Trophoblast cell (in vitro differentiated cells and primary cell): Measurements from ENCODE around the gene LRRTM3.

Experiments
- DNase-seq, 2 donors: peaks; one replicate each; pipeline ENCODE4 v3.0.0-alpha.2; 2016
- H2AFZ ChIP-seq: 2 replicates; pipeline ENCODE4 v1.6.1; 2013; ENCODE audit warnings: low read length, moderate library complexity, mild to moderate bottlenecking; ENCODE audit not compliant: insufficient read depth, poor library complexity
- H2AK5ac ChIP-seq: 2 replicates; pipeline ENCODE4 v1.6.1; 2013; ENCODE audit warnings: mild to moderate bottlenecking, low read length
- H2BK120ac ChIP-seq: 2 replicates; pipeline ENCODE4 v1.6.1; 2013; ENCODE audit warnings: low read length, mild to moderate bottlenecking, moderate library complexity; ENCODE audit not compliant: insufficient read depth, poor library complexity
- H2BK12ac ChIP-seq: 2 replicates; pipeline ENCODE4 v1.6.1; 2013; ENCODE audit warnings: mild to moderate bottlenecking, low read length, moderate library complexity
- H2BK5ac ChIP-seq: 2 replicates; pipeline ENCODE4 v1.6.1; 2013; ENCODE audit warnings: low read length, low read depth, moderate library complexity, mild to moderate bottlenecking; ENCODE audit not compliant: poor library complexity
- H3K14ac ChIP-seq: 2 replicates; pipeline ENCODE4 v1.6.1; 2013; ENCODE audit warnings: mild to moderate bottlenecking, low read length
- H3K18ac ChIP-seq: 2 replicates; pipeline ENCODE4 v1.6.1; 2013; ENCODE audit warnings: mild to moderate bottlenecking, low read length
- H3K23ac ChIP-seq: 2 replicates; pipeline ENCODE4 v1.6.1; 2013; ENCODE audit warnings: low read length
- H3K27ac ChIP-seq: 2 replicates; pipeline ENCODE4 v1.5.1; 2013; ENCODE audit warnings: low read depth, mild to moderate bottlenecking, inconsistent platforms, low read length, moderate library complexity
- H3K27me3 ChIP-seq: 2 replicates; pipeline ENCODE4 v1.6.1; 2013; ENCODE audit warnings: inconsistent platforms, mild to moderate bottlenecking, low read length, moderate library complexity; ENCODE audit not compliant: insufficient read depth
- H3K36me3 ChIP-seq, 2 experiments: 1 replicate in 1 of 2; 2 replicates in 1 of 2; pipeline ENCODE4 v1.6.1; 2013; ENCODE audit warnings: low read length in 2 of 2, mild to moderate bottlenecking in 2 of 2, moderate library complexity in 1 of 2; ENCODE audit not compliant: insufficient read depth in 2 of 2, control insufficient read depth in 1 of 2
- H3K4ac ChIP-seq: 2 replicates; pipeline ENCODE4 v1.6.1; 2013; ENCODE audit warnings: low read depth, mild to moderate bottlenecking, low read length, moderate library complexity
- H3K4me1 ChIP-seq, 2 experiments: 1 replicate in 1 of 2; 2 replicates in 1 of 2; pipeline ENCODE4 v1.6.1; 2013; ENCODE audit warnings: low read length in 2 of 2, mild to moderate bottlenecking in 2 of 2, moderate library complexity in 1 of 2; ENCODE audit not compliant: insufficient read depth in 2 of 2, control insufficient read depth in 1 of 2
- H3K4me2 ChIP-seq: 2 replicates; pipeline ENCODE4 v1.6.1; 2013; ENCODE audit warnings: inconsistent platforms, mild to moderate bottlenecking, low read length, moderate library complexity
- H3K4me3 ChIP-seq: 2 replicates; pipeline ENCODE4 v1.5.1; 2013; ENCODE audit warnings: mild to moderate bottlenecking, low read depth, low read length, inconsistent platforms
- H3K79me1 ChIP-seq: one replicate; pipeline ENCODE4 v1.6.1; 2013; ENCODE audit warnings: low read length
- H3K79me2 ChIP-seq: 2 replicates; pipeline ENCODE4 v1.6.1; 2013; ENCODE audit warnings: low read length, mild to moderate bottlenecking; ENCODE audit not compliant: control insufficient read depth, insufficient read depth, poor library complexity
- H3K9ac ChIP-seq: 2 replicates; pipeline ENCODE4 v1.6.1; 2013; ENCODE audit warnings: mild to moderate bottlenecking, low read length
- H3K9me3 ChIP-seq: 2 replicates; pipeline ENCODE4 v1.6.1; 2013; ENCODE audit warnings: low read depth, mild to moderate bottlenecking, control low read depth, inconsistent platforms, low read length; ENCODE audit not compliant: insufficient read depth
- H4K12ac ChIP-seq: 2 replicates; pipeline ENCODE4 v1.6.1; 2013; ENCODE audit warnings: low read depth, mild to moderate bottlenecking, low read length, moderate library complexity
- H4K8ac ChIP-seq: 2 replicates; pipeline ENCODE4 v1.6.1; 2013; ENCODE audit warnings: low read depth, mild to moderate bottlenecking, low read length, moderate library complexity
- H4K91ac ChIP-seq: one replicate; pipeline ENCODE4 v1.6.1; 2013; ENCODE audit warnings: low read depth, mild to moderate bottlenecking, low read length, moderate library complexity
- WGBS: extraction: QIAGEN DNeasy Blood & Tissue Kit; methylation state at CpG from one replicate; pipeline ENCODE4 v1.1.7; 2013; ENCODE audit warnings: missing lambda C conversion rate; ENCODE audit not compliant: insufficient read length, insufficient coverage; ENCODE audit errors: extremely low coverage; 5-methylcytosine and 5-hydroxymethylcytosine counted together

Gene LRRTM3

GRCh38 chr10:67098461-67098860, 172.6 kb downstream of the LRRTM3 start:
- no peaks in the 10 kb centered on the region for H3K79me1 ChIP-seq
- H3K14ac ChIP-seq, result no peak overlapping the region
- no peaks in the 10 kb centered on the region for H3K36me3 ChIP-seq
- no peak overlapping the region for H2BK120ac ChIP-seq
- no peak overlapping the region for H2AK5ac ChIP-seq
- no peaks in the 10 kb centered on the region for H3K9me3 ChIP-seq
- no peak overlapping the region for H4K12ac ChIP-seq
- no peak overlapping the region for H3K18ac ChIP-seq
- H3K79me2 ChIP-seq, result no peaks in the 10 kb centered on the region
- no peaks in the 10 kb centered on the region for H3K4me1 ChIP-seq
- DNase-seq, result no peak
- no peak overlapping the region for H2AFZ ChIP-seq
- no peak overlapping the region for H4K8ac ChIP-seq
- H2BK12ac ChIP-seq, result no peak overlapping the region
- WGBS, result no CpG with 5 or more reads among the region's 2 CpGs
- H3K27me3 ChIP-seq, result no peaks in the 10 kb centered on the region
- H3K23ac ChIP-seq, result no peak overlapping the region
- H3K4ac ChIP-seq, result no peak overlapping the region
- no peak overlapping the region for H2BK5ac ChIP-seq
- no peak overlapping the region for H3K4me2 ChIP-seq
- H4K91ac ChIP-seq, result no peak overlapping the region
- H3K4me3 ChIP-seq, result no peak overlapping the region
- H3K9ac ChIP-seq, result no peak overlapping the region
- H3K27ac ChIP-seq, result no peak overlapping the region

GRCh38 chr10:67100951-67101350, 175.1 kb downstream of the LRRTM3 start:
- no peak for DNase-seq
- no peak overlapping the region for H4K91ac ChIP-seq
- no peak overlapping the region for H3K18ac ChIP-seq
- H2BK5ac ChIP-seq, result no peak overlapping the region
- H2AK5ac ChIP-seq, result no peak overlapping the region
- H3K79me2 ChIP-seq, result no peaks in the 10 kb centered on the region
- H3K27me3 ChIP-seq, result no peaks in the 10 kb centered on the region
- WGBS, result no CpG with 5 or more reads among the region's 3 CpGs
- H3K27ac ChIP-seq, result no peak overlapping the region
- no peaks in the 10 kb centered on the region for H3K4me1 ChIP-seq
- no peak overlapping the region for H2AFZ ChIP-seq
- no peak overlapping the region for H3K14ac ChIP-seq
- no peak overlapping the region for H3K4me2 ChIP-seq
- H3K23ac ChIP-seq, result no peak overlapping the region
- no peak overlapping the region for H3K9ac ChIP-seq
- H3K36me3 ChIP-seq, result no peaks in the 10 kb centered on the region
- no peak overlapping the region for H2BK120ac ChIP-seq
- no peak overlapping the region for H4K8ac ChIP-seq
- H3K79me1 ChIP-seq, result no peaks in the 10 kb centered on the region
- no peak overlapping the region for H4K12ac ChIP-seq
- no peaks in the 10 kb centered on the region for H3K9me3 ChIP-seq
- H2BK12ac ChIP-seq, result no peak overlapping the region
- no peak overlapping the region for H3K4ac ChIP-seq
- H3K4me3 ChIP-seq, result no peak overlapping the region

GRCh38 chr10:67107670-67108069, 181.8 kb downstream of the LRRTM3 start:
- no peak overlapping the region for H3K4ac ChIP-seq
- H3K27ac ChIP-seq, result no peak overlapping the region
- no peaks in the 10 kb centered on the region for H3K79me1 ChIP-seq
- no peak for DNase-seq
- H4K12ac ChIP-seq, result peak overlapping the region; percentile 70
- H4K8ac ChIP-seq, result peak overlapping the region; percentile 73
- no peak overlapping the region for H2BK12ac ChIP-seq
- no peak overlapping the region for H3K4me2 ChIP-seq
- no peak overlapping the region for H2BK5ac ChIP-seq
- no peak overlapping the region for H3K9ac ChIP-seq
- H3K4me1 ChIP-seq, result no peaks in the 10 kb centered on the region
- no peak overlapping the region for H3K23ac ChIP-seq
- H3K18ac ChIP-seq, result no peak overlapping the region
- no peaks in the 10 kb centered on the region for H3K79me2 ChIP-seq
- H4K91ac ChIP-seq, result no peak overlapping the region
- H3K14ac ChIP-seq, result no peak overlapping the region
- no peaks in the 10 kb centered on the region for H3K27me3 ChIP-seq
- no peak overlapping the region for H2AK5ac ChIP-seq
- no CpG with 5 or more reads among the region's 3 CpGs for WGBS
- H3K4me3 ChIP-seq, result no peak overlapping the region
- H3K36me3 ChIP-seq, result no peaks in the 10 kb centered on the region
- H3K9me3 ChIP-seq, result no peaks in the 10 kb centered on the region
- no peak overlapping the region for H2AFZ ChIP-seq
- H2BK120ac ChIP-seq, result no peak overlapping the region

- H4K12ac ChIP-seq, result no peak overlapping the region
- no peak overlapping the region for H3K4ac ChIP-seq
- DNase-seq, result no peak
- no peak overlapping the region for H2BK5ac ChIP-seq
- no peak overlapping the region for H2AK5ac ChIP-seq
- H2BK120ac ChIP-seq, result no peak overlapping the region
- no peaks in the 10 kb centered on the region for H3K79me1 ChIP-seq
- no peak overlapping the region for H3K23ac ChIP-seq
- no peak overlapping the region for H3K4me2 ChIP-seq
- H3K14ac ChIP-seq, result no peak overlapping the region
- H3K27me3 ChIP-seq, result no peaks in the 10 kb centered on the region
- H3K9ac ChIP-seq, result no peak overlapping the region
- H3K9me3 ChIP-seq, result no peaks in the 10 kb centered on the region
- H4K8ac ChIP-seq, result no peak overlapping the region
- H3K36me3 ChIP-seq, result no peaks in the 10 kb centered on the region
- H2BK12ac ChIP-seq, result no peak overlapping the region
- H3K27ac ChIP-seq, result no peak overlapping the region
- no peaks in the 10 kb centered on the region for H3K4me1 ChIP-seq
- no peak overlapping the region for H3K18ac ChIP-seq
- H3K4me3 ChIP-seq, result no peak overlapping the region
- H2AFZ ChIP-seq, result no peak overlapping the region
- no peak overlapping the region for H4K91ac ChIP-seq
- H3K79me2 ChIP-seq, result no peaks in the 10 kb centered on the region
Measured at GRCh38 chr10:67110286-67110685, 184.4 kb downstream of the LRRTM3 start.
